HepG2 (cell line): ENCODE data around the gene MRPL14. TPM values are rescaled to one million over a fixed set of nuclear protein-coding genes. Genes with fewer than 3 reads are reported as not detected.

ENCODE experiments used
- KAT8 ChIP-seq: IDR thresholded peaks from 2 replicates; pipeline ENCODE4 v1.6.1; 2016; ENCODE audit warnings: missing genetic modification reagents, missing compliant biosample characterization
- KDM6A ChIP-seq: IDR thresholded peaks from 2 replicates; pipeline ENCODE4 v1.6.1; 2016; ENCODE audit warnings: low read depth
- SMAD3 ChIP-seq: sonication (generic); formaldehyde crosslinking; IDR thresholded peaks from 2 replicates; pipeline ENCODE4 v1.4.0; 2020; ENCODE audit warnings: missing genetic modification reagents
- SMC3 ChIP-seq: IDR thresholded peaks from 2 replicates; pipeline ENCODE4 v1.6.1; 2011; ENCODE audit warnings: low read length, improper control_type of control experiment
- STAG1 ChIP-seq: sonication (generic); formaldehyde crosslinking; IDR thresholded peaks from 2 replicates; pipeline ENCODE4 v1.4.0; 2020; ENCODE audit warnings: missing genetic modification reagents
- ZNF34 ChIP-seq: sonication (generic); formaldehyde crosslinking; IDR thresholded peaks from 2 replicates; pipeline ENCODE4 v1.4.0; 2020; ENCODE audit warnings: mild to moderate bottlenecking, missing genetic modification reagents, borderline replicate concordance
- ZNF350 ChIP-seq: sonication (generic); formaldehyde crosslinking; IDR thresholded peaks from 2 replicates; pipeline ENCODE4 v1.4.0; 2020; ENCODE audit warnings: mild to moderate bottlenecking, low read depth, missing genetic modification reagents, borderline replicate concordance
- ZNF530 ChIP-seq: sonication (generic); formaldehyde crosslinking; IDR thresholded peaks from 2 replicates; pipeline ENCODE4 v1.5.0; 2020; ENCODE audit warnings: low read depth, mild to moderate bottlenecking, missing genetic modification reagents
- ZNF546 ChIP-seq: sonication (generic); formaldehyde crosslinking; conservative IDR thresholded peaks from 2 replicates; pipeline ENCODE4 v1.8.1; 2023; ENCODE audit warnings: mild to moderate bottlenecking, missing genetic modification reagents
- ZNF598 ChIP-seq: sonication (generic); formaldehyde crosslinking; IDR thresholded peaks from 2 replicates; pipeline ENCODE4 v1.5.1; 2020; ENCODE audit warnings: mild to moderate bottlenecking, missing genetic modification reagents, borderline replicate concordance
- ZNF629 ChIP-seq: sonication (generic); formaldehyde crosslinking; conservative IDR thresholded peaks from 2 replicates; pipeline ENCODE4 v1.5.0; 2020; ENCODE audit warnings: missing genetic modification reagents
- ZSCAN29 ChIP-seq: sonication (generic); formaldehyde crosslinking; conservative IDR thresholded peaks from 2 replicates; pipeline ENCODE4 v1.4.0; 2020; ENCODE audit warnings: mild to moderate bottlenecking, missing genetic modification reagents
- polyA plus RNA-seq, 8 experiments: library from polyadenylated mRNA; depleted of rRNA in 3 of 8; stranded (reverse) in 7 of 8; unstranded in 1 of 8; fragments of >200 nt; fragmentation: Illumina TruSeq in 4 of 8; extraction: Trizol in 4 of 8; gene quantifications; 2 replicates each; pipeline versions ENCODE4 v1.2.1 to v1.2.3, GENCODE V29; 2011 to 2016; ENCODE audit warnings: low read depth in 4 of 8, missing spikeins in 1 of 8, mixed read lengths in 1 of 8; ENCODE audit not compliant: insufficient read depth in 1 of 8
- total RNA-seq, 5 experiments: library from RNA; depleted of rRNA; stranded (reverse); fragments of >200 nt; fragmentation: Illumina TruSeq; extraction: Trizol; gene quantifications; 2 replicates each; pipeline ENCODE4 v1.2.3, GENCODE V29; 2016; ENCODE audit warnings: low read depth in 1 of 5
- TF ChIP-seq, protein P1 (sequence below): sonication (generic); formaldehyde crosslinking; IDR thresholded peaks from 2 replicates; pipeline ENCODE4 v1.5.0; 2020; ENCODE audit warnings: missing genetic modification reagents, mild to moderate bottlenecking, borderline replicate concordance
- TF ChIP-seq, protein P2 (sequence below): sonication (generic); formaldehyde crosslinking; IDR thresholded peaks from 2 replicates; pipeline ENCODE4 v1.5.1; 2020; ENCODE audit warnings: mild to moderate bottlenecking, moderate library complexity, missing genetic modification reagents
- TF ChIP-seq, protein P3 (sequence below): sonication (generic); formaldehyde crosslinking; IDR thresholded peaks from 2 replicates; pipeline ENCODE4 v1.4.0; 2020; ENCODE audit warnings: mild to moderate bottlenecking, missing genetic modification reagents
- TF ChIP-seq, protein P4 (sequence below): sonication (generic); formaldehyde crosslinking; IDR thresholded peaks from 2 replicates; pipeline ENCODE4 v1.4.0; 2020; ENCODE audit warnings: missing genetic modification reagents
- TF ChIP-seq, protein P5 (sequence below): sonication (generic); formaldehyde crosslinking; IDR thresholded peaks from 2 replicates; pipeline ENCODE4 v1.4.0; 2020; ENCODE audit warnings: missing genetic modification reagents, mild to moderate bottlenecking, borderline replicate concordance

MRPL14 gene
- total and polyA plus RNA-seq, 2 of the 13 experiments (the other 11 are each of a cell fraction or from before 2014, with no cell fraction given): 157 to 178 TPM

DNA sequence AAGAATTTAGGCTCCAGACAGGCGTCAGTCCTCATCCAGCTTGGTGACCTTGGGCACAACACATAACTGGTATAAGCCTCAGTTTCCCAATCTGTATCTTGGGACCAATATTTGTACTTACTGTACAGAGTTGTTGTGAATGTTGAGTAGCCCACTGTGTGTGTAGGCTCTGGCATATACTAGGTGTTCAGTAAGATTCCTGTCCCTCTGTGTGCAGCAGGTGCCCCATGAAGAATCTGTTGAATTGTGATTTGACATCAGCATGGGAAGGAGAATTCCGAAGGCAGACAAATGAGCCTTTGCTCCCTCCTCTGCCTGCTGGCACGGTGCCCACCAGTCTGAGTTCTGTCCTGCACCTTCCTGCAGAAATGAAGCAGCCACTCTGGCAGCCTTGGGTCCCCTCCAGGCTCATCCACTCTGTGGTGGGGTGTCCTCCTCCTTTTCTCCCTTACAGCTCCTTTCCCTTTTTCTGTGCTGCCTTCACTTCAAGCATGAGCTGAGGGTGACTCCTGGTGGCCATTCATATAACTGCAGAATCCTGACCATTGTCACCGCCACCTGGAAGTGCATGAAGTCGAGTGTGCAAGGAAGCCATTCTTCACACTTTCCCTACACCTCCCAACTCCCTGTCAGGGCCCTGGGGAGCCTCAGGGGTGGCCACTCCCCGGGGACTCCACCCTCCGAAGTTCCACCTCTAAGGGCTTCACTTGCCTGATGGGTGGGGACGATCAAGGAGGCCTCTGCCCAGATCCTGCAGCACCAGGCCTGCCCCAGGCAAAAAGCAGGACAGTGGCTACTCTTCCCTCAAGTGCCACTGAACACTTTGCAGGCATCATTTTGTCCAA is 48.2 kb downstream of the MRPL14 start (continued):
- TF ChIP-seq, protein P1, sequence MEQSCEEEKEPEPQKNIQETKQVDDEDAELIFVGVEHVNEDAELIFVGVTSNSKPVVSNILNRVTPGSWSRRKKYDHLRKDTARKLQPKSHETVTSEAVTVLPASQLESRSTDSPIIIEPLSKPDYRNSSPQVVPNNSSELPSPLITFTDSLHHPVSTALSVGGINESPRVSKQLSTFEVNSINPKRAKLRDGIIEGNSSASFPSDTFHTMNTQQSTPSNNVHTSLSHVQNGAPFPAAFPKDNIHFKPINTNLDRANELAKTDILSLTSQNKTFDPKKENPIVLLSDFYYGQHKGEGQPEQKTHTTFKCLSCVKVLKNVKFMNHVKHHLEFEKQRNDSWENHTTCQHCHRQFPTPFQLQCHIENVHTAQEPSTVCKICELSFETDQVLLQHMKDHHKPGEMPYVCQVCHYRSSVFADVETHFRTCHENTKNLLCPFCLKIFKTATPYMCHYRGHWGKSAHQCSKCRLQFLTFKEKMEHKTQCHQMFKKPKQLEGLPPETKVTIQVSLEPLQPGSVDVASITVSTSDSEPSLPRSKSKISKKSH (CRISPR knock-in tag): no peak
- peak; percentile 44; the same call in 1 of the 2 replicates for TF ChIP-seq ZNF34 (CRISPR knock-in tag)
- TF ChIP-seq SMC3: peak; percentile 95
- TF ChIP-seq, protein P2, sequence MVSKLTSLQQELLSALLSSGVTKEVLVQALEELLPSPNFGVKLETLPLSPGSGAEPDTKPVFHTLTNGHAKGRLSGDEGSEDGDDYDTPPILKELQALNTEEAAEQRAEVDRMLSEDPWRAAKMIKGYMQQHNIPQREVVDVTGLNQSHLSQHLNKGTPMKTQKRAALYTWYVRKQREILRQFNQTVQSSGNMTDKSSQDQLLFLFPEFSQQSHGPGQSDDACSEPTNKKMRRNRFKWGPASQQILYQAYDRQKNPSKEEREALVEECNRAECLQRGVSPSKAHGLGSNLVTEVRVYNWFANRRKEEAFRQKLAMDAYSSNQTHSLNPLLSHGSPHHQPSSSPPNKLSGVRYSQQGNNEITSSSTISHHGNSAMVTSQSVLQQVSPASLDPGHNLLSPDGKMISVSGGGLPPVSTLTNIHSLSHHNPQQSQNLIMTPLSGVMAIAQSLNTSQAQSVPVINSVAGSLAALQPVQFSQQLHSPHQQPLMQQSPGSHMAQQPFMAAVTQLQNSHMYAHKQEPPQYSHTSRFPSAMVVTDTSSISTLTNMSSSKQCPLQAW: peak; percentile 53
- TF ChIP-seq ZNF598 (CRISPR knock-in tag): peak; percentile 76; the same call in 1 of the 2 replicates
- TF ChIP-seq ZSCAN29: peak; percentile 71; the same call in 1 of the 2 replicates
- no peak for TF ChIP-seq ZNF530
- TF ChIP-seq, protein P3, sequence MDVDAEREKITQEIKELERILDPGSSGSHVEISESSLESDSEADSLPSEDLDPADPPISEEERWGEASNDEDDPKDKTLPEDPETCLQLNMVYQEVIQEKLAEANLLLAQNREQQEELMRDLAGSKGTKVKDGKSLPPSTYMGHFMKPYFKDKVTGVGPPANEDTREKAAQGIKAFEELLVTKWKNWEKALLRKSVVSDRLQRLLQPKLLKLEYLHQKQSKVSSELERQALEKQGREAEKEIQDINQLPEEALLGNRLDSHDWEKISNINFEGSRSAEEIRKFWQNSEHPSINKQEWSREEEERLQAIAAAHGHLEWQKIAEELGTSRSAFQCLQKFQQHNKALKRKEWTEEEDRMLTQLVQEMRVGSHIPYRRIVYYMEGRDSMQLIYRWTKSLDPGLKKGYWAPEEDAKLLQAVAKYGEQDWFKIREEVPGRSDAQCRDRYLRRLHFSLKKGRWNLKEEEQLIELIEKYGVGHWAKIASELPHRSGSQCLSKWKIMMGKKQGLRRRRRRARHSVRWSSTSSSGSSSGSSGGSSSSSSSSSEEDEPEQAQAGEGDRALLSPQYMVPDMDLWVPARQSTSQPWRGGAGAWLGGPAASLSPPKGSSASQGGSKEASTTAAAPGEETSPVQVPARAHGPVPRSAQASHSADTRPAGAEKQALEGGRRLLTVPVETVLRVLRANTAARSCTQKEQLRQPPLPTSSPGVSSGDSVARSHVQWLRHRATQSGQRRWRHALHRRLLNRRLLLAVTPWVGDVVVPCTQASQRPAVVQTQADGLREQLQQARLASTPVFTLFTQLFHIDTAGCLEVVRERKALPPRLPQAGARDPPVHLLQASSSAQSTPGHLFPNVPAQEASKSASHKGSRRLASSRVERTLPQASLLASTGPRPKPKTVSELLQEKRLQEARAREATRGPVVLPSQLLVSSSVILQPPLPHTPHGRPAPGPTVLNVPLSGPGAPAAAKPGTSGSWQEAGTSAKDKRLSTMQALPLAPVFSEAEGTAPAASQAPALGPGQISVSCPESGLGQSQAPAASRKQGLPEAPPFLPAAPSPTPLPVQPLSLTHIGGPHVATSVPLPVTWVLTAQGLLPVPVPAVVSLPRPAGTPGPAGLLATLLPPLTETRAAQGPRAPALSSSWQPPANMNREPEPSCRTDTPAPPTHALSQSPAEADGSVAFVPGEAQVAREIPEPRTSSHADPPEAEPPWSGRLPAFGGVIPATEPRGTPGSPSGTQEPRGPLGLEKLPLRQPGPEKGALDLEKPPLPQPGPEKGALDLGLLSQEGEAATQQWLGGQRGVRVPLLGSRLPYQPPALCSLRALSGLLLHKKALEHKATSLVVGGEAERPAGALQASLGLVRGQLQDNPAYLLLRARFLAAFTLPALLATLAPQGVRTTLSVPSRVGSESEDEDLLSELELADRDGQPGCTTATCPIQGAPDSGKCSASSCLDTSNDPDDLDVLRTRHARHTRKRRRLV (CRISPR knock-in tag): no peak
- TF ChIP-seq ZNF629: peak; percentile 93
- TF ChIP-seq SMAD3 (CRISPR knock-in tag): 0 out of 2 replicates have a peak, but pooled peaks have one; percentile 54
- TF ChIP-seq, protein P4, sequence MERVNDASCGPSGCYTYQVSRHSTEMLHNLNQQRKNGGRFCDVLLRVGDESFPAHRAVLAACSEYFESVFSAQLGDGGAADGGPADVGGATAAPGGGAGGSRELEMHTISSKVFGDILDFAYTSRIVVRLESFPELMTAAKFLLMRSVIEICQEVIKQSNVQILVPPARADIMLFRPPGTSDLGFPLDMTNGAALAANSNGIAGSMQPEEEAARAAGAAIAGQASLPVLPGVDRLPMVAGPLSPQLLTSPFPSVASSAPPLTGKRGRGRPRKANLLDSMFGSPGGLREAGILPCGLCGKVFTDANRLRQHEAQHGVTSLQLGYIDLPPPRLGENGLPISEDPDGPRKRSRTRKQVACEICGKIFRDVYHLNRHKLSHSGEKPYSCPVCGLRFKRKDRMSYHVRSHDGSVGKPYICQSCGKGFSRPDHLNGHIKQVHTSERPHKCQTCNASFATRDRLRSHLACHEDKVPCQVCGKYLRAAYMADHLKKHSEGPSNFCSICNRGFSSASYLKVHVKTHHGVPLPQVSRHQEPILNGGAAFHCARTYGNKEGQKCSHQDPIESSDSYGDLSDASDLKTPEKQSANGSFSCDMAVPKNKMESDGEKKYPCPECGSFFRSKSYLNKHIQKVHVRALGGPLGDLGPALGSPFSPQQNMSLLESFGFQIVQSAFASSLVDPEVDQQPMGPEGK (CRISPR knock-in tag): 0 out of 2 replicates have a peak, but pooled peaks have one; percentile 44
- TF ChIP-seq, protein P5, sequence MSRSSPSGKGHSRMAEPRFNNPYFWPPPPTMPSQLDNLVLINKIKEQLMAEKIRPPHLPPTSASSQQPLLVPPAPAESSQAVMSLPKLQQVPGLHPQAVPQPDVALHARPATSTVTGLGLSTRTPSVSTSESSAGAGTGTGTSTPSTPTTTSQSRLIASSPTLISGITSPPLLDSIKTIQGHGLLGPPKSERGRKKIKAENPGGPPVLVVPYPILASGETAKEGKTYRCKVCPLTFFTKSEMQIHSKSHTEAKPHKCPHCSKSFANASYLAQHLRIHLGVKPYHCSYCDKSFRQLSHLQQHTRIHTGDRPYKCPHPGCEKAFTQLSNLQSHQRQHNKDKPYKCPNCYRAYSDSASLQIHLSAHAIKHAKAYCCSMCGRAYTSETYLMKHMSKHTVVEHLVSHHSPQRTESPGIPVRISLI: no peak
- no peak for TF ChIP-seq ZNF350 (CRISPR knock-in tag)
- TF ChIP-seq ZNF546: no peak
- peak; percentile 72; the same call in 1 of the 2 replicates for TF ChIP-seq KAT8 (CRISPR knock-in tag)
- no peak for TF ChIP-seq KDM6A
- TF ChIP-seq STAG1 (CRISPR knock-in tag): peak; percentile 99
